AG09309 (cell line): ENCODE data around the gene CHODL.

ENCODE experiments used
- DNase-seq: peaks from one replicate; pipeline ENCODE4 v3.0.0-alpha.2; 2010; ENCODE audit warnings: low read depth
- H3K4me3 ChIP-seq: 2 replicates; pipeline ENCODE4 v1.5.1; 2011; ENCODE audit warnings: mild to moderate bottlenecking, low read depth, low read length, moderate library complexity; ENCODE audit not compliant: control insufficient read depth
- TF ChIP-seq, protein P1 (sequence below): IDR thresholded peaks from 2 replicates; pipeline ENCODE4 v1.5.1; 2011; ENCODE audit warnings: mild to moderate bottlenecking, low read depth, low read length, inconsistent platforms; ENCODE audit not compliant: insufficient read depth, control insufficient read depth; ENCODE audit errors: missing control alignments

Gene CHODL

DNA sequence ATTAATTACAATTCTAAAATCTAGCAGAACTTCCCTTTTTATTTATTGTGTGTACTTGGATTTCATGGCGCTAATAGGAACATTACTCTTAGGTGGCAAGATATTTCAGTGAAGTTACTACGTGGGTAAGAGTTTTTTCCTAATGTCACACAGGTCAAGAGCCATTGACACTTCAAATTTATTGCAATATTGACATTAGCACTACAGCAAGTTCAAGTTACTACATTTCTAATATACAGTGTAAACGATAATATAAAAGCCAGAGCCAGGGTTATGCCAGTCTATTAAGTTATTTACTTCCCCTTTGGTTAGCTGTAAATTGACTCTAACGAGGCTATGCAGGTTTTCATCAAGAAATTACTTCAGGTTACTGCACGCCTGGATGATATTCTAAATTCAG, 29.7 kb downstream of the CHODL start:
- H3K4me3 ChIP-seq: no peak overlapping the region

DNA sequence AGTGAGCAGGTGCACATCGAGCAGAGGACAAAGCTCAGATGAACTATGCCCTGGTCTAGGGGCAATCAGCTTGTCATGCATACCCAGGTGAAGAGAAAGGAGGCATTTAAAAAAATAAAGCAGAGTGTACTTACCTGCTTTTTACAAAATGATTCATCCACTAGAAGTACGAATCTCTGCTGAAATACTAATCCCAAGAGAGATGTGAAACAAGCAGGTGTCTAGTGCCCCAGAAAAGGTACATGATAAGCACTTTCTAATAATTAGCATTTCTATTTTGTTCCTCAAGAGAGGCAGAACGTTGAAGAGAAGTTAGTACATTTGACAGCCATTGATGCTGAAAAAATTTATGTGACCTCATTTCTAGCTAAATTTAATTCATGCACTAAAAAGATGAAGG, 31.1 kb downstream of the CHODL start:
- no peak for DNase-seq
- TF ChIP-seq, protein P1, sequence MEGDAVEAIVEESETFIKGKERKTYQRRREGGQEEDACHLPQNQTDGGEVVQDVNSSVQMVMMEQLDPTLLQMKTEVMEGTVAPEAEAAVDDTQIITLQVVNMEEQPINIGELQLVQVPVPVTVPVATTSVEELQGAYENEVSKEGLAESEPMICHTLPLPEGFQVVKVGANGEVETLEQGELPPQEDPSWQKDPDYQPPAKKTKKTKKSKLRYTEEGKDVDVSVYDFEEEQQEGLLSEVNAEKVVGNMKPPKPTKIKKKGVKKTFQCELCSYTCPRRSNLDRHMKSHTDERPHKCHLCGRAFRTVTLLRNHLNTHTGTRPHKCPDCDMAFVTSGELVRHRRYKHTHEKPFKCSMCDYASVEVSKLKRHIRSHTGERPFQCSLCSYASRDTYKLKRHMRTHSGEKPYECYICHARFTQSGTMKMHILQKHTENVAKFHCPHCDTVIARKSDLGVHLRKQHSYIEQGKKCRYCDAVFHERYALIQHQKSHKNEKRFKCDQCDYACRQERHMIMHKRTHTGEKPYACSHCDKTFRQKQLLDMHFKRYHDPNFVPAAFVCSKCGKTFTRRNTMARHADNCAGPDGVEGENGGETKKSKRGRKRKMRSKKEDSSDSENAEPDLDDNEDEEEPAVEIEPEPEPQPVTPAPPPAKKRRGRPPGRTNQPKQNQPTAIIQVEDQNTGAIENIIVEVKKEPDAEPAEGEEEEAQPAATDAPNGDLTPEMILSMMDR: no peak
- no peak overlapping the region for H3K4me3 ChIP-seq

More for the DNA sequence above, 29.7 kb downstream of the CHODL start:
- DNase-seq: no peak
- TF ChIP-seq, protein P1: no peak

DNA sequence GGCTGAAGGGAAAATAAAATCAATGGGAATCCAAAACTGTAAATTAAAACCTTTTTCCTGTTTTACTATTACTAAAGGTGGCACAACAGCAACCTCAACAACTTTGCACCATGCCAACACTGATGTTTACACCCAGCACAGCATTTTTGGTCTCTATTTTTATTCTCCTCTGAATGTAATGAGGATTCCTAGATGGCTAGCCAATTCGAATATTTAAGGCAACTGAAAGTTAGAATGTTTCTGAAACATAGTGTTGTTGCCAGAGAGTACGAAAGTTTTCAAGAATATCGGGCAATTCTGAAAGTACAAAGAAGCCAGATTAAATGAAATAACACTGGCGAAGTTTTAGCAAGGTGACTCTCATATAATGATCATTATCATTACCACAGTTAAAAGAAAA, 40.7 kb downstream of the CHODL start:
- H3K4me3 ChIP-seq: no peak overlapping the region
- TF ChIP-seq, protein P1: no peak
- DNase-seq: no peak

DNA sequence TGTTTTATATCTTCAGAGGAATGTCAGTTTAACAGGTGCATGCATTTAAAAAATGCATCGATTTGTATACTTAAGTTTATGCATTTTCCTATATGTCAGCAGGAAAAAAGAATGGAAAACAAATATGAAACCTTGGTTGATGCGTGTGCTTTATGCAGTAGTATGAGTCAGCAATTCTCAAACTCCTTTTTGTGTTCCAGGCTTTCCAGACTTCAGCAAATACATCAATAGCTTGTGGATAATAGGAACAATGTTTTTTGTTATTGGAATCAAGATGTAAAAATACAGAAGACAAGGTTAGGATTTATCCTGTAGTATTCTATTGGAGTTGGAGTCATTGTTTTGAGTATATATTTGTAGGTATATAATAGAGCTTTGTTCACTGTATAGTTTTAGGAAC, 45.2 kb downstream of the CHODL start:
- no peak for DNase-seq
- H3K4me3 ChIP-seq: no peak overlapping the region
- TF ChIP-seq, protein P1: no peak

DNA sequence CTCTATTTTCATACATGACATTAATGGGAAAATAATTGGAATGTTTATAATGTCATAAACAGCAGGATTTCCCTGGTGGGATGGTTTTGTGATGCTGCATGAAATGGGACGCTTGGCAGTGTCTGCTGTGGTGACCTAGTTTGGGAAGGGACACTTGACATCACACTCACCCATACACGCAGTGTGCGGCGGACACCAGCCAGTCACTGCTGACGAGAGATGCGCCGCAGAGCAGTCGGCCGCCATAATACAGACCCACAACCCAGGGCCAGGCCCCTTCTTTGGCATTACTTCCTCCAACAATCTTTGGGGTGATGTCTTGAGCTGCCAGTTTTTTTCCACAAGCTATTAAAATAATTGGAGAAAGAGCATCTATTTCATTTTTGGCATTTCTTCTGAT, 49.5 kb downstream of the CHODL start:
- TF ChIP-seq, protein P1: no peak

DNA sequence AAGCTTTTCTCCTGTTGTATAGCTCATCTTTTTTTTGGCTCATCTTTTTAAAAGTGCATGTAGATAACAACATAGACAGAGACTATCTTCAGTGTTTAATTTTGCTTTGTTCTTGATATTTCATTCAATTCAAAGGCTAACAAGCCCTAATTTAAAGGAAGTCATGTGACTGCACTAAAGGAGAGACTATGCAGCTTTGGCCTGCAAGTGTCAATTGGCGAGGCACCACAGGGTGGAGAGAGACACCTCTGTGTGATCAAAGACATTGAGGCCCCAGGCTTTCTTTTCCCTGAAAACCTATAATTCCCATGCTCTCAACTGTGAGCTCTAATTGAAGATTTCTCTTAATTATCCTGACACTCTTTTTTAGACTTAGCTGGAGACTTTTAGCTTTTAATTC, 53.6 kb downstream of the CHODL start:
- no peak overlapping the region for H3K4me3 ChIP-seq
- no peak for DNase-seq
- TF ChIP-seq, protein P1: no peak

More for the DNA sequence above, 49.5 kb downstream of the CHODL start:
- H3K4me3 ChIP-seq: no peak overlapping the region
- no peak for DNase-seq
